ENCODE results near the gene TMCO4. TPM values are rescaled to one million over a fixed set of nuclear protein-coding genes. Genes with fewer than 3 reads are reported as not detected.

Gene TMCO4
- total and polyA plus RNA-seq, 2 donors (not counting 3 experiments of a cell fraction or from before 2014, with no cell fraction given): 7.6 to 10.3 TPM

GRCh38 chr1:19802269-19802668 lies 2.6 kb upstream of the TMCO4 start:
- intact Hi-C loops (cut with micrococcal nuclease): no loop called here
- Histone ChIP-seq H3K27me3 (ENCODE audit: control insufficient read depth in 2 of 2, insufficient read depth in 2 of 2, low read length in 2 of 2) (no peaks in the 10 kb centered on the region), H3K27ac (ENCODE audit: insufficient read depth, low read depth, low read length) (no peak overlapping the region), H3K4me2 (ENCODE audit: insufficient read depth, low read length) (no peak overlapping the region), H3K9me1 (replicated peaks; ENCODE audit: control insufficient read depth, extremely low read depth, insufficient read depth, low read length) (no peaks in the 10 kb centered on the region), H2AFZ (ENCODE audit: low read depth, low read length) (no peak overlapping the region), H3K4me1 (ENCODE audit: control insufficient read depth, extremely low read depth, insufficient read depth, low read length) (peaks cover 9% of the 10 kb centered on the region), H3K9me3 (replicated peaks; ENCODE audit: control insufficient read depth, insufficient read depth, low read length) (no peaks in the 10 kb centered on the region), H3K9ac (replicated peaks; ENCODE audit: extremely low read depth, insufficient read depth, low read length) (no peak overlapping the region), H3K79me2 (ENCODE audit: control insufficient read depth, insufficient read depth, low read length) (no peaks in the 10 kb centered on the region), H3K4me3 (replicated peaks in 1 of 3; ENCODE audit: insufficient read depth in 1 of 3, low read depth in 1 of 3, low read length in 3 of 3) (no peak overlapping the region), H3K36me3 (ENCODE audit: control insufficient read depth in 2 of 2, extremely low read depth in 1 of 2, insufficient read depth in 2 of 2, low read length in 2 of 2) (no peaks in the 10 kb centered on the region), H4K20me1 (replicated peaks; ENCODE audit: control insufficient read depth, extremely low read depth, insufficient read depth, low read length) (no peaks in the 10 kb centered on the region)
- ChIA-PET POLR2A (no interaction called here), CTCF (interaction anchor here (1.1 kb wide), 1 partner anchor 41 kb away, joined by 3 read pairs; no protein-coding TSS in a partner anchor)
- no TSS peak for BruUV-seq (replicated peaks)
- DNase-seq (ENCODE audit: low read depth, low spot score) (no peak), FAIRE-seq (no peak)
- TF ChIP-seq FOS (IDR thresholded peaks at IDR 0.05; ENCODE audit: borderline replicate concordance, insufficient read depth, low read length) (no peak), EZH2 (IDR thresholded peaks at IDR 0.05; ENCODE audit: borderline replicate concordance, low read depth, low read length, severe bottlenecking) (no peak), POLR2A (IDR thresholded peaks at IDR 0.05; ENCODE audit: low read depth, low read length) (no peak), JUN (IDR thresholded peaks at IDR 0.05; ENCODE audit: borderline replicate concordance, insufficient read depth, insufficient read length, low read depth) (no peak), POLR2AphosphoS5 (IDR thresholded peaks at IDR 0.05; ENCODE audit: insufficient read depth, low read depth, low read length) (no peak), MYC (IDR thresholded peaks at IDR 0.05; ENCODE audit: low read depth, low read length) (no peak), MAX (IDR thresholded peaks at IDR 0.05; ENCODE audit: insufficient read depth, insufficient read length) (no peak), GATA2 (IDR thresholded peaks at IDR 0.05; ENCODE audit: insufficient read depth, insufficient read length, low read depth, low read length) (no peak)
- TF ChIP-seq, protein P1, sequence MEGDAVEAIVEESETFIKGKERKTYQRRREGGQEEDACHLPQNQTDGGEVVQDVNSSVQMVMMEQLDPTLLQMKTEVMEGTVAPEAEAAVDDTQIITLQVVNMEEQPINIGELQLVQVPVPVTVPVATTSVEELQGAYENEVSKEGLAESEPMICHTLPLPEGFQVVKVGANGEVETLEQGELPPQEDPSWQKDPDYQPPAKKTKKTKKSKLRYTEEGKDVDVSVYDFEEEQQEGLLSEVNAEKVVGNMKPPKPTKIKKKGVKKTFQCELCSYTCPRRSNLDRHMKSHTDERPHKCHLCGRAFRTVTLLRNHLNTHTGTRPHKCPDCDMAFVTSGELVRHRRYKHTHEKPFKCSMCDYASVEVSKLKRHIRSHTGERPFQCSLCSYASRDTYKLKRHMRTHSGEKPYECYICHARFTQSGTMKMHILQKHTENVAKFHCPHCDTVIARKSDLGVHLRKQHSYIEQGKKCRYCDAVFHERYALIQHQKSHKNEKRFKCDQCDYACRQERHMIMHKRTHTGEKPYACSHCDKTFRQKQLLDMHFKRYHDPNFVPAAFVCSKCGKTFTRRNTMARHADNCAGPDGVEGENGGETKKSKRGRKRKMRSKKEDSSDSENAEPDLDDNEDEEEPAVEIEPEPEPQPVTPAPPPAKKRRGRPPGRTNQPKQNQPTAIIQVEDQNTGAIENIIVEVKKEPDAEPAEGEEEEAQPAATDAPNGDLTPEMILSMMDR (IDR thresholded peaks at IDR 0.05; ENCODE audit: extremely low read depth in 1 of 2, insufficient read depth in 1 of 2, low read depth in 1 of 2, low read length in 2 of 2): no peak
- dilution Hi-C loops (cut with MboI; ENCODE audit: extremely low pct_ligation_motif_present, low sequenced_read_pairs): no loop called here
